ENCODE measurements around the gene CD83. TPM values are rescaled to one million over a fixed set of nuclear protein-coding genes. Genes with fewer than 3 reads are reported as not detected.

CD83 gene
- total RNA-seq, 4 donors from 2014 or later, result 5.4 to 9.0 (median 6.3) TPM

GRCh38 chr6:14174996-14175395 is 57.4 kb downstream of the CD83 start:
- WGBS, result 79% methylated on average over 4 of the region's 4 CpGs
- Histone ChIP-seq H3K4me3 (no peak overlapping the region), H3K4me1 (no peaks in the 10 kb centered on the region), H3K36me3 (no peaks in the 10 kb centered on the region), H3K9me3 (peaks cover 10% of the 10 kb centered on the region), H3K27ac (no peak overlapping the region), H3K27me3 (no peaks in the 10 kb centered on the region)
- no peak for DNase-seq (ENCODE audit: low spot score in 2 of 2)
- TF ChIP-seq EP300 (IDR thresholded peaks at IDR 0.05) (no peak), POLR2A (IDR thresholded peaks at IDR 0.05) (no peak), POLR2AphosphoS5 (IDR thresholded peaks at IDR 0.05) (no peak), CTCF (IDR thresholded peaks at IDR 0.05) (no peak)

GRCh38 chr6:14176429-14176828 is 58.9 kb downstream of the CD83 start:
- H3K9me3 ChIP-seq, result no peaks in the 10 kb centered on the region
- H3K4me3 ChIP-seq, result no peak overlapping the region
- no peaks in the 10 kb centered on the region for H3K36me3 ChIP-seq
- no peak for TF ChIP-seq POLR2AphosphoS5 (IDR thresholded peaks at IDR 0.05)
- TF ChIP-seq CTCF (IDR thresholded peaks at IDR 0.05), result no peak
- TF ChIP-seq EP300 (IDR thresholded peaks at IDR 0.05), result no peak
- no peak for TF ChIP-seq POLR2A (IDR thresholded peaks at IDR 0.05)
- WGBS, result 65% methylated on average over 7 of the region's 7 CpGs
- no peaks in the 10 kb centered on the region for H3K27me3 ChIP-seq
- no peak overlapping the region for H3K27ac ChIP-seq
- no peaks in the 10 kb centered on the region for H3K4me1 ChIP-seq
- DNase-seq (ENCODE audit: low spot score in 2 of 2), result no peak

- no peak overlapping the region for H3K27ac ChIP-seq
- DNase-seq (ENCODE audit: low spot score in 2 of 2), result no peak
- TF ChIP-seq EP300 (IDR thresholded peaks at IDR 0.05) (no peak), CTCF (IDR thresholded peaks at IDR 0.05) (no peak), POLR2A (IDR thresholded peaks at IDR 0.05) (no peak), POLR2AphosphoS5 (IDR thresholded peaks at IDR 0.05) (no peak)
- H3K4me1 ChIP-seq, result no peaks in the 10 kb centered on the region
- H3K27me3 ChIP-seq, result no peaks in the 10 kb centered on the region
- no peak overlapping the region for H3K4me3 ChIP-seq
- 79% methylated on average over 5 of the region's 6 CpGs for WGBS
- H3K36me3 ChIP-seq, result no peaks in the 10 kb centered on the region
- no peaks in the 10 kb centered on the region for H3K9me3 ChIP-seq
Measured at GRCh38 chr6:14177413-14178082, 60.0 kb downstream of the CD83 start.

- 83% methylated on average over 5 of the region's 5 CpGs for WGBS
- Histone ChIP-seq H3K4me3 (no peak overlapping the region), H3K27ac (no peak overlapping the region), H3K4me1 (no peaks in the 10 kb centered on the region), H3K36me3 (no peaks in the 10 kb centered on the region), H3K27me3 (no peaks in the 10 kb centered on the region), H3K9me3 (no peaks in the 10 kb centered on the region)
- TF ChIP-seq POLR2AphosphoS5 (IDR thresholded peaks at IDR 0.05), result no peak
- TF ChIP-seq EP300 (IDR thresholded peaks at IDR 0.05), result no peak
- no peak for TF ChIP-seq POLR2A (IDR thresholded peaks at IDR 0.05)
- DNase-seq (ENCODE audit: low spot score in 2 of 2), result no peak
Measured at GRCh38 chr6:14178083-14178445, 60.5 kb downstream of the CD83 start.

GRCh38 chr6:14180609-14181008 is 63.0 kb downstream of the CD83 start:
- H3K4me3 ChIP-seq, result no peak overlapping the region
- H3K27me3 ChIP-seq, result no peaks in the 10 kb centered on the region
- no peak for TF ChIP-seq EP300 (IDR thresholded peaks at IDR 0.05)
- no peak for TF ChIP-seq POLR2AphosphoS5 (IDR thresholded peaks at IDR 0.05)
- no peak for TF ChIP-seq POLR2A (IDR thresholded peaks at IDR 0.05)
- TF ChIP-seq CTCF (IDR thresholded peaks at IDR 0.05), result no peak
- H3K27ac ChIP-seq, result no peak overlapping the region
- H3K4me1 ChIP-seq, result no peaks in the 10 kb centered on the region
- no peaks in the 10 kb centered on the region for H3K36me3 ChIP-seq
- no peaks in the 10 kb centered on the region for H3K9me3 ChIP-seq
- DNase-seq (ENCODE audit: low spot score in 2 of 2), result no peak
- WGBS, result 88% methylated on average over 2 of the region's 2 CpGs

GRCh38 chr6:14182916-14183315 is 65.3 kb downstream of the CD83 start:
- Histone ChIP-seq H3K4me3 (no peak overlapping the region), H3K36me3 (no peaks in the 10 kb centered on the region), H3K27ac (no peak overlapping the region), H3K27me3 (no peaks in the 10 kb centered on the region), H3K4me1 (no peaks in the 10 kb centered on the region), H3K9me3 (no peaks in the 10 kb centered on the region)
- TF ChIP-seq POLR2A (IDR thresholded peaks at IDR 0.05) (no peak), CTCF (IDR thresholded peaks at IDR 0.05) (no peak), POLR2AphosphoS5 (IDR thresholded peaks at IDR 0.05) (no peak), EP300 (IDR thresholded peaks at IDR 0.05) (no peak)
- 20% methylated on average over 1 of the region's 1 CpG for WGBS
- no peak for DNase-seq (ENCODE audit: low spot score in 2 of 2)
